K562 (cell line): ENCODE results near the gene FUZ. TPM values are rescaled to one million over a fixed set of nuclear protein-coding genes. Genes with fewer than 3 reads are reported as not detected.

Experiments
- CCAR2 ChIP-seq: fragments of 200-400 bp; formaldehyde crosslinking; IDR thresholded peaks from 2 replicates; pipeline ENCODE4 v1.6.1; 2017; ENCODE audit warnings: mild to moderate bottlenecking, low read depth, low read length
- MEIS2 ChIP-seq: fragments of 450-650 bp; IDR thresholded peaks from 2 replicates; pipeline ENCODE4 v1.6.1; 2014; ENCODE audit warnings: mild to moderate bottlenecking; ENCODE audit not compliant: partially characterized antibody
- SAP30 ChIP-seq: fragments of 200-600 bp; sonication (generic); IDR thresholded peaks from 2 replicates; pipeline ENCODE4 v1.6.1; 2012; ENCODE audit warnings: borderline replicate concordance, low read depth, mild to moderate bottlenecking, moderate library complexity, low read length, control low read depth, inconsistent platforms; ENCODE audit not compliant: insufficient read depth, poor library complexity, severe bottlenecking
- XRCC3 ChIP-seq: fragments of 450-650 bp; IDR thresholded peaks from 2 replicates; pipeline ENCODE4 v1.6.1; 2017; ENCODE audit warnings: mild to moderate bottlenecking, moderate library complexity
- ZBTB40 ChIP-seq, 2 experiments: fragments of 450-650 bp in 1 of 2; sonication (generic) in 1 of 2; formaldehyde crosslinking in 1 of 2; IDR thresholded peaks; 2 replicates each; pipeline versions ENCODE4 v1.7.1 to v1.9.0; 2016 to 2022; ENCODE audit warnings: inconsistent platforms in 1 of 2, mild to moderate bottlenecking in 1 of 2, missing genetic modification reagents in 1 of 2
- ZNF282 ChIP-seq: sonication (generic); formaldehyde crosslinking; IDR thresholded peaks from 2 replicates; pipeline ENCODE4 v1.8.1; 2023; ENCODE audit warnings: missing genetic modification reagents
- polyA plus RNA-seq, 8 experiments: library from polyadenylated mRNA; depleted of rRNA in 4 of 8; stranded (reverse) in 5 of 8; unstranded in 3 of 8; fragments of >200 nt; fragmentation: Nextera tagmentation in 2 of 8; fragmentation: Illumina TruSeq in 1 of 8; extraction: Ambion mirVana in 2 of 8; extraction: Trizol in 1 of 8; gene quantifications; 2 replicates each; pipeline versions ENCODE4 v1.2.1 to v1.2.3, GENCODE V29; 2011 to 2014; ENCODE audit warnings: inconsistent platforms in 1 of 8, missing spikeins in 1 of 8
- total RNA-seq, 7 experiments: library from RNA; depleted of rRNA in 6 of 7; stranded (reverse); fragments of >200 nt in 6 of 7; fragmentation: Illumina TruSeq in 2 of 7; extraction: Trizol in 2 of 7; gene quantifications; 2 replicates each; pipeline versions ENCODE4 v1.2.1 to v1.2.3, GENCODE V29; 2011 to 2021; ENCODE audit warnings: low replicate concordance in 1 of 7

Gene FUZ
- total and polyA plus RNA-seq, 9 of the 15 experiments (the other 6 are each of a cell fraction or from before 2014, with no cell fraction given), result 0.17 to 7.6 (median 3.6) TPM; not detected in 1

- TF ChIP-seq CCAR2 (no peak), ZBTB40 (IDR thresholded peaks at IDR 0.05) (peak; percentile 49; the same call in 1 of the 2 replicates), ZBTB40 (CRISPR knock-in tag; IDR thresholded peaks at IDR 0.05) (no peak), SAP30 (peak; percentile 9), XRCC3 (no peak), ZNF282 (CRISPR knock-in tag) (no peak), MEIS2 (no peak)
These were observed 45.7 kb downstream of the FUZ start (continued) for GRCh38 chr19:49767381-49767780.
